Uterus (tissue), 4 donors: ENCODE results near the gene TJAP1. TPM values are rescaled to one million over a fixed set of nuclear protein-coding genes. Genes with fewer than 3 reads are reported as not detected.
"Not testable (repeated sequence)": the region's sequence is repeated elsewhere in the genome, so short reads cannot be mapped to it uniquely, and the experiment has no call there.

Source experiments
- DNase-seq, 2 donors: peaks; one replicate each; pipeline ENCODE4 v3.0.0-alpha.2; 2019 to 2020
- H3K27ac ChIP-seq, 2 donors: fragments of 200-600 bp; sonication (generic); 1 replicate in 1 of 2; 2 replicates in 1 of 2; pipeline ENCODE4 v1.5.1; 2016 to 2018
- H3K27me3 ChIP-seq, 2 donors: fragments of 200-600 bp; sonication (generic); one replicate each; pipeline ENCODE4 v1.5.1; 2018 to 2019; ENCODE audit warnings: control low read depth in 1 of 2
- H3K36me3 ChIP-seq, 2 donors: fragments of 200-600 bp; sonication (generic); one replicate each; pipeline ENCODE4 v1.5.1; 2019; ENCODE audit warnings: control low read depth in 1 of 2
- H3K4me1 ChIP-seq, 2 donors: fragments of 200-600 bp; sonication (generic); one replicate each; pipeline ENCODE4 v1.5.1; 2018 to 2019; ENCODE audit warnings: control low read depth in 1 of 2
- H3K4me3 ChIP-seq, 2 donors: fragments of 200-600 bp; sonication (generic); 1 replicate in 1 of 2; 2 replicates in 1 of 2; pipeline ENCODE4 v1.5.1; 2018 to 2019; ENCODE audit warnings: mild to moderate bottlenecking in 1 of 2
- H3K9me3 ChIP-seq, 2 donors: fragments of 200-600 bp; sonication (generic); one replicate each; pipeline ENCODE4 v1.5.1; 2019; ENCODE audit warnings: control low read depth in 1 of 2
- CTCF ChIP-seq, 4 experiments: fragments of 200-600 bp in 2 of 4; fragments of 450-650 bp in 2 of 4; sonication (generic) in 2 of 4; IDR thresholded peaks; one replicate each; pipeline ENCODE4 v1.5.1; 2016 to 2019; ENCODE audit warnings: antibody characterized with exemption in 4 of 4, mild to moderate bottlenecking in 2 of 4, moderate library complexity in 1 of 4
- POLR2A ChIP-seq, 2 donors: fragments of 450-650 bp; IDR thresholded peaks; one replicate each; pipeline ENCODE4 v1.6.1; 2016; ENCODE audit warnings: antibody characterized with exemption in 2 of 2, mild to moderate bottlenecking in 1 of 2, moderate library complexity in 1 of 2
- intact Hi-C: fragments of 100-400 bp; cut with DNase I; formaldehyde crosslinking; loops from one replicate; pipeline ENCODE4 v1.15.1; 2023; ENCODE audit warnings: low total_unique reads
- total RNA-seq, 4 donors: library from RNA; depleted of rRNA in 3 of 4; stranded (reverse); fragments of >200 nt in 3 of 4; gene quantifications; one replicate each; pipeline versions ENCODE4 v1.1.0 to v1.2.4, GENCODE V29; 2014 to 2023
- donor health status: DM: yes; HTN: yes; CAD: no.

Gene TJAP1
- total RNA-seq, 4 donors from 2014 or later = 12.8 to 40.8 (median 21.9) TPM

GRCh38 chr6:43455531-43456428, 21.6 kb upstream of the TJAP1 start, which contains the start of gene DLK2:
DLK2 (minus strand) TSS chr6:43455548; CDS start chr6:43454825, 723 bp downstream.
- Histone ChIP-seq H3K27ac (peak within 1 kb of the TSS in 1 of 2 donors; percentile 36), H3K4me3 (peak within 1 kb of the TSS; percentile 29 to 38), H3K27me3 (peaks cover 4 to 38% of the 10 kb centered on the region in 2 donors), H3K4me1 (peaks cover 0 to 6% of the 10 kb centered on the region in 2 donors), H3K9me3 (peaks cover 0 to 4% of the 10 kb centered on the region in 2 donors), H3K36me3 (no peaks in the 10 kb centered on the region)
- no peak for DNase-seq
- TF ChIP-seq CTCF (IDR thresholded peaks at IDR 0.05) (no peak), POLR2A (IDR thresholded peaks at IDR 0.05) (no peak)
- intact Hi-C loops = loop anchor here (2.0 kb wide), 1 partner anchor 49 kb away; no protein-coding TSS in a partner anchor

- H3K27ac ChIP-seq = no peak overlapping the region
- H3K9me3 ChIP-seq = peaks cover 0 to 4% of the 10 kb centered on the region in 2 donors
- H3K27me3 ChIP-seq = peaks cover 4 to 38% of the 10 kb centered on the region in 2 donors
- peaks cover 0 to 6% of the 10 kb centered on the region in 2 donors for H3K4me1 ChIP-seq
- TF ChIP-seq POLR2A (IDR thresholded peaks at IDR 0.05) (no peak), CTCF (IDR thresholded peaks at IDR 0.05) (no peak)
- DNase-seq = no peak
- no peak overlapping the region for H3K4me3 ChIP-seq
- intact Hi-C loops = no loop called here
- H3K36me3 ChIP-seq = no peaks in the 10 kb centered on the region
Measured at GRCh38 chr6:43457643-43458042, 19.7 kb upstream of the TJAP1 start.

- peaks cover 4 to 38% of the 10 kb centered on the region in 2 donors for H3K27me3 ChIP-seq
- DNase-seq, H3K36me3 ChIP-seq, H3K4me1 ChIP-seq, H3K4me3 ChIP-seq, intact Hi-C loops, H3K9me3 ChIP-seq, H3K27ac ChIP-seq: not testable (repeated sequence)
Measured at GRCh38 chr6:43458154-43458553, 19.2 kb upstream of the TJAP1 start.

GRCh38 chr6:43459535-43459934, 17.8 kb upstream of the TJAP1 start:
- Histone ChIP-seq H3K27me3 (peaks cover 4 to 38% of the 10 kb centered on the region in 2 donors), H3K27ac (no peak overlapping the region), H3K36me3 (no peaks in the 10 kb centered on the region), H3K9me3 (peaks cover 0 to 4% of the 10 kb centered on the region in 2 donors), H3K4me1 (peaks cover 0 to 6% of the 10 kb centered on the region in 2 donors), H3K4me3 (no peak overlapping the region)
- DNase-seq = no peak
- no peak for TF ChIP-seq CTCF (IDR thresholded peaks at IDR 0.05)
- TF ChIP-seq POLR2A (IDR thresholded peaks at IDR 0.05) = no peak
- intact Hi-C loops = no loop called here

- Histone ChIP-seq H3K4me1 (peaks cover 0 to 6% of the 10 kb centered on the region in 2 donors), H3K36me3 (no peaks in the 10 kb centered on the region), H3K4me3 (no peak overlapping the region), H3K9me3 (no peaks in the 10 kb centered on the region), H3K27ac (no peak overlapping the region), H3K27me3 (peaks cover 4 to 38% of the 10 kb centered on the region in 2 donors)
- TF ChIP-seq POLR2A (IDR thresholded peaks at IDR 0.05) = no peak
- TF ChIP-seq CTCF (IDR thresholded peaks at IDR 0.05) = no peak
- intact Hi-C loops = no loop called here
- DNase-seq = no peak
Measured at GRCh38 chr6:43460032-43460431, 17.3 kb upstream of the TJAP1 start.
